ENCODE results near the gene DLK1.

GRCh38 chr14:100692859-100693558 is 33.7 kb upstream of the DLK1 start:
- TF ChIP-seq CREB1 (IDR thresholded peaks at IDR 0.05; ENCODE audit: low read depth) (no peak), TAF1 (IDR thresholded peaks at IDR 0.05; ENCODE audit: low read depth) (no peak), EP300 (IDR thresholded peaks at IDR 0.05; ENCODE audit: borderline replicate concordance) (no peak), NFIC (IDR thresholded peaks at IDR 0.05) (no peak), REST (IDR thresholded peaks at IDR 0.05; ENCODE audit: low read depth) (no peak), FOXM1 (IDR thresholded peaks at IDR 0.05; ENCODE audit: borderline replicate concordance, low read depth) (no peak), MAX (IDR thresholded peaks at IDR 0.05) (peak; percentile 23; the same call in 1 of the 2 replicates), YY1 (IDR thresholded peaks at IDR 0.05; ENCODE audit: low read depth) (no peak), TCF12 (IDR thresholded peaks at IDR 0.05; ENCODE audit: low read depth) (no peak), TEAD4 (IDR thresholded peaks at IDR 0.05) (no peak), EGR1 (IDR thresholded peaks at IDR 0.05) (no peak), RAD21 (IDR thresholded peaks at IDR 0.05; ENCODE audit: low read depth) (no peak), CEBPB (IDR thresholded peaks at IDR 0.05) (no peak)
